Mammary epithelial cell (primary cell): ENCODE measurements around the gene ANK2.

Source experiments
- EZH2 ChIP-seq: IDR thresholded peaks from 2 replicates; pipeline ENCODE4 v1.6.1; 2012; ENCODE audit warnings: low read length, inconsistent platforms, borderline replicate concordance
- TF ChIP-seq, protein P1 (sequence below), 2 donors: IDR thresholded peaks in 1 of 2; conservative IDR thresholded peaks in 1 of 2; 2 replicates each; pipeline ENCODE4 v1.5.1; 2011 to 2012; ENCODE audit warnings: inconsistent platforms in 2 of 2, low read length in 2 of 2, mild to moderate bottlenecking in 2 of 2, control low read depth in 1 of 2, low read depth in 1 of 2; ENCODE audit not compliant: insufficient read depth in 1 of 2; ENCODE audit errors: extremely low read depth in 1 of 2

DNA sequence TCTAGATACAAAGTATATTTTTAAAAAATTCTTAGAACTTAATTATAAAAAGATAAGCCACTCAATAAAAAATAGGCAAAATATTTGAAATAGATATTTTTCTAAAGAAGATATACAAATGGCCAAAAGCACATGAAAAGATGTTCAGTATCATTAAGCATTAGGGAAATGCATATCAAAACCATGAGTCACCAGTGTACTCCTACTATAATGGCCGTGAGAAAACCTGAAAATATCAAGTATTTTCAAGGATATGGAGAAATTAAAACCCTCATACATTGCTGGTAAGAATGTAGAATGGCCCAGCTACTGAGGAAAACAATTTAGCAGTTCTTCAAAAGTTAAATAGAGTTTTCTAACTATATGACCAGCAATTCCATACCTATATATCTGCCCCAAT lies 374.2 kb downstream of the ANK2 start:
- TF ChIP-seq, protein P1, sequence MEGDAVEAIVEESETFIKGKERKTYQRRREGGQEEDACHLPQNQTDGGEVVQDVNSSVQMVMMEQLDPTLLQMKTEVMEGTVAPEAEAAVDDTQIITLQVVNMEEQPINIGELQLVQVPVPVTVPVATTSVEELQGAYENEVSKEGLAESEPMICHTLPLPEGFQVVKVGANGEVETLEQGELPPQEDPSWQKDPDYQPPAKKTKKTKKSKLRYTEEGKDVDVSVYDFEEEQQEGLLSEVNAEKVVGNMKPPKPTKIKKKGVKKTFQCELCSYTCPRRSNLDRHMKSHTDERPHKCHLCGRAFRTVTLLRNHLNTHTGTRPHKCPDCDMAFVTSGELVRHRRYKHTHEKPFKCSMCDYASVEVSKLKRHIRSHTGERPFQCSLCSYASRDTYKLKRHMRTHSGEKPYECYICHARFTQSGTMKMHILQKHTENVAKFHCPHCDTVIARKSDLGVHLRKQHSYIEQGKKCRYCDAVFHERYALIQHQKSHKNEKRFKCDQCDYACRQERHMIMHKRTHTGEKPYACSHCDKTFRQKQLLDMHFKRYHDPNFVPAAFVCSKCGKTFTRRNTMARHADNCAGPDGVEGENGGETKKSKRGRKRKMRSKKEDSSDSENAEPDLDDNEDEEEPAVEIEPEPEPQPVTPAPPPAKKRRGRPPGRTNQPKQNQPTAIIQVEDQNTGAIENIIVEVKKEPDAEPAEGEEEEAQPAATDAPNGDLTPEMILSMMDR (conservative IDR thresholded peaks at IDR 0.05 in 1 of 2, IDR thresholded peaks at IDR 0.05 in 1 of 2; ENCODE audit: extremely low read depth in 1 of 2, insufficient read depth in 1 of 2, low read depth in 1 of 2, low read length in 2 of 2) = no peak
- no peak for TF ChIP-seq EZH2
